Measurements from ENCODE around the gene RPL39.

GRCh38 chrX:119826399-119826959, 35.0 kb upstream of the RPL39 start:
- TF ChIP-seq POLR2A (IDR thresholded peaks at IDR 0.05; ENCODE audit: low read length) (no peak), GATA1 (IDR thresholded peaks at IDR 0.05; ENCODE audit: low read depth, low read length) (no peak)

Measured in erythroblast (primary cell).